Umbilical cord (tissue), 2 donors: ENCODE measurements around the gene ZFPM1. TPM values are rescaled to one million over a fixed set of nuclear protein-coding genes. Genes with fewer than 3 reads are reported as not detected.
"Not testable (repeated sequence)": the region's sequence is repeated elsewhere in the genome, so short reads cannot be mapped to it uniquely, and the experiment has no call there.

ENCODE experiments used
- DNase-seq: peaks from one replicate; pipeline ENCODE4 v3.0.0-alpha.2; 2015; ENCODE audit warnings: low spot score
- total RNA-seq: library from RNA; depleted of rRNA; stranded (reverse); fragments of >200 nt; gene quantifications from one replicate; pipeline ENCODE4 v1.2.3, GENCODE V29; 2014; ENCODE audit warnings: low replicate concordance; ENCODE audit not compliant: insufficient read depth

ZFPM1 gene
- total RNA-seq, 1 donor from 2014 or later = 1.7 TPM

- peak; percentile 84 for DNase-seq
Observed at GRCh38 chr16:88464447-88465318, 11.6 kb downstream of the ZFPM1 start.

- no peak for DNase-seq
Observed at GRCh38 chr16:88465387-88465983, 12.4 kb downstream of the ZFPM1 start.

- DNase-seq = no peak
Observed at GRCh38 chr16:88466175-88466862, 13.2 kb downstream of the ZFPM1 start.

- no peak for DNase-seq
Observed at GRCh38 chr16:88466949-88467348, 13.9 kb downstream of the ZFPM1 start.

- DNase-seq = no peak
Observed at GRCh38 chr16:88467541-88467944, 14.5 kb downstream of the ZFPM1 start.

GRCh38 chr16:88468275-88469129 lies 15.4 kb downstream of the ZFPM1 start:
- peak; percentile 83 for DNase-seq

- no peak for DNase-seq
Observed at GRCh38 chr16:88469615-88470395, 16.7 kb downstream of the ZFPM1 start.

- not testable (repeated sequence) for DNase-seq
Observed at GRCh38 chr16:88470396-88470680, 17.3 kb downstream of the ZFPM1 start.

- DNase-seq = not testable (repeated sequence)
Observed at GRCh38 chr16:88470696-88471095, 17.6 kb downstream of the ZFPM1 start.

GRCh38 chr16:88471115-88471514 lies 18.0 kb downstream of the ZFPM1 start:
- no peak for DNase-seq

GRCh38 chr16:88471575-88471974 lies 18.5 kb downstream of the ZFPM1 start:
- no peak for DNase-seq

- no peak for DNase-seq
Observed at GRCh38 chr16:88472069-88472468, 19.0 kb downstream of the ZFPM1 start.

- peak; percentile 86 for DNase-seq
Observed at GRCh38 chr16:88472637-88473205, 19.6 kb downstream of the ZFPM1 start.

- DNase-seq = peak; percentile 67
Observed at GRCh38 chr16:88473666-88474534, 20.8 kb downstream of the ZFPM1 start.

GRCh38 chr16:88475037-88475436 lies 22.0 kb downstream of the ZFPM1 start:
- DNase-seq = no peak

- no peak for DNase-seq
Observed at GRCh38 chr16:88476203-88476602, 23.1 kb downstream of the ZFPM1 start.

- DNase-seq = no peak
Observed at GRCh38 chr16:88476817-88477397, 23.8 kb downstream of the ZFPM1 start.

GRCh38 chr16:88477631-88478519 lies 24.8 kb downstream of the ZFPM1 start:
- peak; percentile 49 for DNase-seq
